Measurements from ENCODE around the gene NOB1. TPM values are rescaled to one million over a fixed set of nuclear protein-coding genes. Genes with fewer than 3 reads are reported as not detected.
"Not testable (repeated sequence)": the region's sequence is repeated elsewhere in the genome, so short reads cannot be mapped to it uniquely, and the experiment has no call there.

Gene NOB1
- total and polyA plus RNA-seq, 5 donors from 2014 or later, result 36.1 to 62.6 (median 49.4) TPM

DNA sequence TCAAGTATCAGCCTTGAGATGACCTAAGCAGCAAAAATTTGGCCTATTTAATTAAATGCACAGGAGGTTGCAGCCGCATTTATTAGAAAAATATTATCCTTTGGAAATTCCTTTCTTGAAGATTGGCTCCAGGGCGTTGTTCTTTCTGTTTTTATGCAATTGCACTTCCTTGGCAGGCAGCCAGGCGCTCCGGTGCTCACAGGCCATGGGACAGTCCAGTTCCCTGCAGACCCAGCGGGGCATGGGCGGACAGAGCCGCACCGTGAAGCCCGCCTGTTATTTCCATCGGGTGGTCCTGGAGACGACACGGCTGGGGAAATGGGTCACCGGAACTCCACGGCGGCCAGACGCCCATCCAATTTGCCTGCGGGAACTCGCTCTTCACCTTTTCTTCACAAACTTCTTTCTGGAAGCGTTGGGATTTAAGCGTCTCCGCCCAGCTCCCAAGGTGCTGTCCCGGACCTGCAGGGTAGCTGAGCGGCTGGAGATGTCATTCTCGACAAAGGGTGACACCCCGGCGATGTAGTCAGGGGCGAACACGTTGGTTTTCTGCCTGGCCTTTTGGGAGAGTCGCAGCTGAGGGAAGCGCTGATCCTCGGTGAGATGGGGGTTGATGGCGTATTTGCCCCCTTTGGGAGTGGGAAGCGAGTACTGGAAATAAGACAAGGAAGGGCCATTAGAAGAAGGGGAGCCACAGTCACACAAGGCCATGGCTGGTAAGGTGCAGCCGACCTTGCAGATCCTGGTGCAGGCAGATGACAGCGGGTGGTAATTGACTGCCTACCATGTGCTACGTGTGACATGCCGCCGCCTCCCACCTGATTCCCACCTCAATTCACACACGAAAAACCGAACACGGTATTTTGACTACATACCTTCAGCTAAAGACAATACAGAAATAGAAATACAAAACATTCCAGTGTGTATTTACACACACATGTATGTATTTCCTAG, 12.5 kb downstream of the NOB1 start:
- Histone ChIP-seq H3K36me3 (ENCODE audit: control insufficient read depth, insufficient read depth, low read length) (peaks cover 66% of the 10 kb centered on the region), H3K4me1 (ENCODE audit: control insufficient read depth, insufficient read depth, low read length, poor library complexity, severe bottlenecking) (no peaks in the 10 kb centered on the region), H3K27me3 (ENCODE audit: control insufficient read depth, insufficient read depth, low read length) (no peaks in the 10 kb centered on the region), H3K27ac (ENCODE audit: insufficient read depth, low read length, poor library complexity, severe bottlenecking) (no peak overlapping the region), H3K4me3 (ENCODE audit: low read depth, low read length) (no peak overlapping the region), H3K9me3 (ENCODE audit: control insufficient read depth in 2 of 2, low read length in 2 of 2) (no peaks in the 10 kb centered on the region)
- H3K9me3 Mint-ChIP-seq, result peaks cover 0 to 1% (median 0%) of the 10 kb centered on the region in 7 donors
- no peak overlapping the region for H3K4me3 Mint-ChIP-seq
- no peak for ATAC-seq (ENCODE audit: low read depth in 2 of 2)
- H3K27me3 Mint-ChIP-seq, result no peaks in the 10 kb centered on the region
- no peak overlapping the region for H3K27ac Mint-ChIP-seq
- no peak for DNase-seq
- peaks cover 41% of the 10 kb centered on the region for H3K36me3 Mint-ChIP-seq
- peaks cover 0 to 7% (median 0%) of the 10 kb centered on the region in 4 donors for H3K4me1 Mint-ChIP-seq

DNA sequence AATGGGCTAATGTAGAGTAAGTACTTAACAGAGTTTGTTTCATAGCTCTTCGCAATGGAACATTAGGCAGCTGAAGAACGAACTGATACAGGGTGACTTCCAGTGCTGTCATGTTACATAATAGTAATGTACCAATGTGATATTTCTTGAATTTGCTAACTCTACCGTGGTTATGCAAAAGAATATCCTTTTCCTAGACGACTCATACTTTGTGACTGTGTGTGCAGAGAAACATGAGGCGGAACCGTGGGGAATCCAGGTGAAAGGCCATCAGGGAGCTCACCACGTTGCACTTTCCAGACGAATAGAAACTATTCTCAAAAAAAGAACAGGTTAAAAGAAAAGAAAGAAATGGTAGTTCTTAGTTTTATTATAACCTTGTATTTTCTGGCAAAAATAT, 13.2 kb downstream of the NOB1 start:
- H3K4me3 ChIP-seq (ENCODE audit: low read depth, low read length), result no peak overlapping the region
- H3K36me3 ChIP-seq (ENCODE audit: control insufficient read depth, insufficient read depth, low read length), result peaks cover 59% of the 10 kb centered on the region
- Mint-ChIP-seq H3K36me3 (peaks cover 39% of the 10 kb centered on the region), H3K27me3 (no peaks in the 10 kb centered on the region), H3K4me1 (peaks cover 0 to 7% (median 0%) of the 10 kb centered on the region in 4 donors), H3K4me3 (no peak overlapping the region), H3K9me3 (peaks cover 0 to 1% (median 0%) of the 10 kb centered on the region in 7 donors), H3K27ac (no peak overlapping the region)
- no peaks in the 10 kb centered on the region for H3K9me3 ChIP-seq (ENCODE audit: control insufficient read depth in 2 of 2, low read length in 2 of 2)
- no peak overlapping the region for H3K27ac ChIP-seq (ENCODE audit: insufficient read depth, low read length, poor library complexity, severe bottlenecking)
- DNase-seq (no peak), ATAC-seq (ENCODE audit: low read depth in 2 of 2) (no peak)
- no peaks in the 10 kb centered on the region for H3K27me3 ChIP-seq (ENCODE audit: control insufficient read depth, insufficient read depth, low read length)
- H3K4me1 ChIP-seq (ENCODE audit: control insufficient read depth, insufficient read depth, low read length, poor library complexity, severe bottlenecking), result no peaks in the 10 kb centered on the region

DNA sequence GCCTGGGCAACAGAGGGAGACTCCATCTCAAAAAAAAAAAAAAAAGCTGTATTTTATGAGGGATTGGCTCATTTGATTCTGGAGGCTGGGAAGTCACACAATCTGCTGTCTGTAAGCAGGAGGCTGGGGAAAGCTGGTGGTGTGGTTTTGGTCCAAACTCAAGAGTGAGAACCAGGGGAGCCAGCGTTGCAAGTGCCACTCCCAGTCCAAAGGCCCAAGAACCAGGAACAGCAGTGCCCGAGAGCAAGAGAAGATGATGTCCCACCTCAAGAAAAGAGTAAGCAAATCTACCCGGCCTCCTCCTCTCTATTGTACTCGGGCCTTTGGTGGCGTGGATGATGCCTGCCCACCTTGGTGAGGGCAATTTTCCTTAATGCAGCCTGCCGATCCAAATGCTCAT, 22.6 kb downstream of the NOB1 start:
- Mint-ChIP-seq H3K36me3 (no peaks in the 10 kb centered on the region), H3K9me3 (peaks cover 0 to 2% (median 0%) of the 10 kb centered on the region in 7 donors), H3K27ac (no peak overlapping the region), H3K4me1 (peaks cover 0 to 11% (median 4%) of the 10 kb centered on the region in 4 donors), H3K4me3 (no peak overlapping the region), H3K27me3 (no peaks in the 10 kb centered on the region)
- Histone ChIP-seq H3K9me3 (ENCODE audit: control insufficient read depth in 2 of 2, low read length in 2 of 2) (no peaks in the 10 kb centered on the region), H3K36me3 (ENCODE audit: control insufficient read depth, insufficient read depth, low read length) (no peaks in the 10 kb centered on the region), H3K4me3 (ENCODE audit: low read depth, low read length) (no peak overlapping the region), H3K4me1 (ENCODE audit: control insufficient read depth, insufficient read depth, low read length, poor library complexity, severe bottlenecking) (peaks cover 7% of the 10 kb centered on the region), H3K27ac (ENCODE audit: insufficient read depth, low read length, poor library complexity, severe bottlenecking) (no peak overlapping the region), H3K27me3 (ENCODE audit: control insufficient read depth, insufficient read depth, low read length) (no peaks in the 10 kb centered on the region)
- DNase-seq (no peak), ATAC-seq (ENCODE audit: low read depth in 2 of 2) (no peak)

DNA sequence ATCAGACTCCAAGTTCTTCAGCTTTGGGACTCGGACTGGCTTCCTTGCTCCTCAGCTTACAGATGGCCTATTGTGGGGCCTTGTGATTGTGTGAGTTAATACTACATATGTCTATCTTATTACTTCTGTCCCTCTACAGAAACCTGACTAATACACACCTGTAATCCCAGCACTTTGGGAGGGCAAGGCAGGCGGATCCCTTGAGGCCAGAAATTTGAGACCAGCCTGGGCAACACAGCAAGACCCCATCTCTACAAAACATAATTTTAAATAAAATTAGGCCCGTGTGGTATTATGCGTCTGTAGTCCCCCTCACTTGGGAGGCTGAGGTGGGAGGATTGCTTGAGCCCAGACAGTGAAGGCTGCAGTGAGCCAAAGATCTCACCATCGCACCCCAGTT, 23.4 kb downstream of the NOB1 start:
- not testable (repeated sequence) for H3K4me3 ChIP-seq (ENCODE audit: low read depth, low read length); H3K36me3 ChIP-seq (ENCODE audit: control insufficient read depth, insufficient read depth, low read length); H3K27ac ChIP-seq (ENCODE audit: insufficient read depth, low read length, poor library complexity, severe bottlenecking); H3K9me3 ChIP-seq (ENCODE audit: control insufficient read depth in 2 of 2, low read length in 2 of 2); ATAC-seq (ENCODE audit: low read depth in 2 of 2); H3K27me3 Mint-ChIP-seq; DNase-seq; H3K27ac Mint-ChIP-seq; H3K36me3 Mint-ChIP-seq; H3K4me3 Mint-ChIP-seq; H3K9me3 Mint-ChIP-seq; H3K27me3 ChIP-seq (ENCODE audit: control insufficient read depth, insufficient read depth, low read length)
- H3K4me1 Mint-ChIP-seq, result peaks cover 0 to 19% (median 12%) of the 10 kb centered on the region in 4 donors
- H3K4me1 ChIP-seq (ENCODE audit: control insufficient read depth, insufficient read depth, low read length, poor library complexity, severe bottlenecking), result peaks cover 16% of the 10 kb centered on the region

DNA sequence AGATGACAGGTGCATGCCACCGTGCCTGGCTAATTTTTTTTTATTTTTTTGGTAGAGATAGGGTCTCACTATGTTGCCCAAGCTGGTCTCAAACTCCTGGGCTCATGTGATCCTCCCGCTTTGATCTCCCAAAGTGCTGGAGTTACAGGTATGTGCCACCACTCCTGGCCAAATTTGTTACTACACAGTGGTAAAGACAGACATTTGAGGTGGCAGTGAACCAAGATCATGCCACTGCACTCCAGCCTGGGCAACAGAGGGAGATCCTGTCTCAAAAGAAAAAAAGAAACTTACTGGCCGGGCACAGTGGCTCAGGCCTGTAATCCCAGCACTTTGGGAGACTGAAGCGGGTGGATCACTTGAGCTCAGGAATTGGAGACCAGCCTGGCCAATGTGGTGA, 25.7 kb downstream of the NOB1 start:
- not testable (repeated sequence) for H3K9me3 ChIP-seq (ENCODE audit: control insufficient read depth in 2 of 2, low read length in 2 of 2); ATAC-seq (ENCODE audit: low read depth in 2 of 2); H3K9me3 Mint-ChIP-seq; H3K27ac ChIP-seq (ENCODE audit: insufficient read depth, low read length, poor library complexity, severe bottlenecking); H3K4me3 ChIP-seq (ENCODE audit: low read depth, low read length); H3K36me3 ChIP-seq (ENCODE audit: control insufficient read depth, insufficient read depth, low read length); H3K27me3 Mint-ChIP-seq; H3K27ac Mint-ChIP-seq; H3K27me3 ChIP-seq (ENCODE audit: control insufficient read depth, insufficient read depth, low read length); H3K36me3 Mint-ChIP-seq
- Mint-ChIP-seq H3K4me1 (peaks cover 0 to 32% (median 20%) of the 10 kb centered on the region in 4 donors), H3K4me3 (peak overlapping the region in 1 of 4 donors; percentile 77)
- H3K4me1 ChIP-seq (ENCODE audit: control insufficient read depth, insufficient read depth, low read length, poor library complexity, severe bottlenecking), result peaks cover 21% of the 10 kb centered on the region
- peak in 1 of 3 donors; percentile 19 for DNase-seq

DNA sequence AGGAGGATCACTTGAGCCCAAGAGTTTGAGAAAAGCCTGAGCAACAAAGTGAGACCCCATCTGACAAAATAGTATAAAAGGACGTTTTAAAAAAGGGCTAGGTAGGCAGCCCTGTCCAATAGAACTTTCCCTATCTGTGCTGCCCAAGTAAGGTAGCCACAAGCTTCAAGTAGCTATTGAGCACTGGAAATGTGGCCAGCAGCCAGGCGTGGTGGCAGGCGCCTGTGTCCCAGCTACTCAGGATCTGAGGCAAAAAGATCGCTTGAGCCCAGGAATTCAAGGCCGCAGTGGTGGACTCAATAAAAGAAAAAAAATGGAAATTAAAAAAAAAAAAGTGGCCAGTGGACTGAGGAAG, 26.8 kb downstream of the NOB1 start:
- H3K4me1 ChIP-seq (ENCODE audit: control insufficient read depth, insufficient read depth, low read length, poor library complexity, severe bottlenecking), result peaks cover 21% of the 10 kb centered on the region
- H3K36me3 ChIP-seq (ENCODE audit: control insufficient read depth, insufficient read depth, low read length), result no peaks in the 10 kb centered on the region
- H3K9me3 Mint-ChIP-seq, result peaks cover 0 to 2% (median 0%) of the 10 kb centered on the region in 7 donors
- no peaks in the 10 kb centered on the region for H3K27me3 Mint-ChIP-seq
- H3K36me3 Mint-ChIP-seq, result peaks cover 3% of the 10 kb centered on the region
- DNase-seq, result peak in 1 of 3 donors; percentile 16
- H3K27ac Mint-ChIP-seq, result peak overlapping the region in 2 of 3 donors; percentile 46 to 91
- no peak overlapping the region for H3K4me3 ChIP-seq (ENCODE audit: low read depth, low read length)
- no peaks in the 10 kb centered on the region for H3K9me3 ChIP-seq (ENCODE audit: control insufficient read depth in 2 of 2, low read length in 2 of 2)
- H3K27ac ChIP-seq (ENCODE audit: insufficient read depth, low read length, poor library complexity, severe bottlenecking), result no peak overlapping the region
- peak overlapping the region in 3 of 4 donors; percentile 52 to 88 (median 77) for H3K4me3 Mint-ChIP-seq
- H3K4me1 Mint-ChIP-seq, result peaks cover 0 to 36% (median 23%) of the 10 kb centered on the region in 4 donors
- no peak for ATAC-seq (ENCODE audit: low read depth in 2 of 2)
- H3K27me3 ChIP-seq (ENCODE audit: control insufficient read depth, insufficient read depth, low read length), result no peaks in the 10 kb centered on the region

DNA sequence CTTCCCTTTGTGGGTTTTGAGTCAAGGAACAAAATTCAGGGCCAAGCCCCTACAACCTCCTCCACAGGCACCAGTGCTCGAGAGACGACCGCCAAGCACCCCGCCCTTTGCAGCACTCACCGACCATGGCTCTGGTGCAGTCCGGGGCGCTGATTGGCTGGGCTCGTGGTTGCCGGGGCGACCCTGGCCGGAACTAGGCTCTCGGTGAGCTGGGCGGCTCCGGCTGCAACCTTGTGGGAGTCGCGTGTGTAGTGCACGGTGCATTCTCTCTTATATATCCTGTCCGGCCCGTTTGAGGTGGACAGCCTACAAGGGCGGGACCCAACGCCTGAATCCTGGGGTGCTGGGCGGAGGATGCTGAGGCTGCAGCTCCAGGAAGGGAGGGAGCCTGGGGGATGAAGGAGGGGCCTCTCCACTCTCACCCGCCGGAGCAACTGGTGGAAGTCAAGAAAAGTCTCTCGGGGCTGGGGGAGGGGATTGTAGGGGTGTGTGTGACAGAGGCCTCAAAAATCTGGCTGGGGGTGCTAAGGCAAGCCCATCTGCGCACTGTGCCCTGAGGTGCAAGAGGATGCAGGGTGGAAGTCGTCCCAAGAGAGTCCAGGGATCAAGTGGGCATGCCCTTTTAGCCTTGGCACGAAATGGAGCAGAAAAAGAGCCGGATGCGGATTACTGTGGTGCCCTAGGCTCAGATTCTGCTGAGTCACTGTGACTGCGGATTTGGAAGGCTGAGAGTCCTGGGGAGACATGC, 28.2 kb downstream of the NOB1 start, which contains the start of gene NQO1:
NQO1 (minus strand) TSS at position 248 of the 748 bp plus-strand sequence; CDS start at position 127, 121 bp downstream.
- Histone ChIP-seq H3K27me3 (ENCODE audit: control insufficient read depth, insufficient read depth, low read length) (no peaks in the 10 kb centered on the region), H3K27ac (ENCODE audit: insufficient read depth, low read length, poor library complexity, severe bottlenecking) (peak within 1 kb of the TSS; percentile 71), H3K4me3 (ENCODE audit: low read depth, low read length) (peak within 1 kb of the TSS; percentile 83), H3K4me1 (ENCODE audit: control insufficient read depth, insufficient read depth, low read length, poor library complexity, severe bottlenecking) (peaks cover 21% of the 10 kb centered on the region), H3K36me3 (ENCODE audit: control insufficient read depth, insufficient read depth, low read length) (no peaks in the 10 kb centered on the region), H3K9me3 (ENCODE audit: control insufficient read depth in 2 of 2, low read length in 2 of 2) (no peaks in the 10 kb centered on the region)
- Mint-ChIP-seq H3K27ac (peak within 1 kb of the TSS; percentile 91 to 95 (median 93)), H3K9me3 (no peaks in the 10 kb centered on the region), H3K4me1 (peaks cover 0 to 36% (median 23%) of the 10 kb centered on the region in 4 donors), H3K4me3 (peak within 1 kb of the TSS; percentile 86 to 98 (median 94)), H3K36me3 (peaks cover 3% of the 10 kb centered on the region), H3K27me3 (no peaks in the 10 kb centered on the region)
- DNase-seq (peak; percentile 74 to 96 (median 86)), ATAC-seq (ENCODE audit: low read depth in 2 of 2) (peak; percentile 97 to 99)
